ENCODE results near the gene SMIM35.
"Not testable (repeated sequence)": the region's sequence is repeated elsewhere in the genome, so short reads cannot be mapped to it uniquely, and the experiment has no call there.

DNA sequence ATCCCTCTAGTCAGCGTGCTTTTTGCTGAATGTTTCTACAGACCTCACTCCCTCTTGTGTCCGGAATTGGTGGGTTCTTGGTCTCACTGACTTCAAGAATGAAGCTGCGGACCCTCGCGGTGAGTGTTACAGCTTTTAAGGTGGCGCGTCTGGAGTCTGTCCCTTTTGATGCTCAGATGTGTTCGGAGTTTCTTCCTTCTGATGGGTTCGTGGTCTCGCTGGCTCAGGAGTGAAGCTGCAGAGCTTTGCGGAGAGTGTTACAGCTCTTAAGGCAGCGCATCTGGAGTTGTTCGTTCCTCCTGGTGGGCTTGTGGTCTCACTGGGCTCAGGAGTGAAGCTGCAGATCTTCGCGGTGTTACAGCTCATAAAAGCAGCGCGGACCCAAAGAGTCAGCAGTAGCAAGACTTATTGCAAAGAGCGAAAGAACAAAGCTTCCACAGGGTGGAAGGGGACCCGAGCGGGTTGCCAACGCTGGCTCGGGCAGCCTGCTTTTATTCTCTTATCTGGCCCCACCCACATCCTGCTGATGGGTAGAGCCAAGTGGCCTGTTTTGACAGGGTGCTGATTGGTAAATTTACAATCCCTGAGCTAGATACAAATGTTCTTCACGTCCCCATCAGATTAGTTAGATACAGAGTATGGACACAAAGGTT lies 109.0 kb downstream of the SMIM35 start:
- TF ChIP-seq, protein P1, sequence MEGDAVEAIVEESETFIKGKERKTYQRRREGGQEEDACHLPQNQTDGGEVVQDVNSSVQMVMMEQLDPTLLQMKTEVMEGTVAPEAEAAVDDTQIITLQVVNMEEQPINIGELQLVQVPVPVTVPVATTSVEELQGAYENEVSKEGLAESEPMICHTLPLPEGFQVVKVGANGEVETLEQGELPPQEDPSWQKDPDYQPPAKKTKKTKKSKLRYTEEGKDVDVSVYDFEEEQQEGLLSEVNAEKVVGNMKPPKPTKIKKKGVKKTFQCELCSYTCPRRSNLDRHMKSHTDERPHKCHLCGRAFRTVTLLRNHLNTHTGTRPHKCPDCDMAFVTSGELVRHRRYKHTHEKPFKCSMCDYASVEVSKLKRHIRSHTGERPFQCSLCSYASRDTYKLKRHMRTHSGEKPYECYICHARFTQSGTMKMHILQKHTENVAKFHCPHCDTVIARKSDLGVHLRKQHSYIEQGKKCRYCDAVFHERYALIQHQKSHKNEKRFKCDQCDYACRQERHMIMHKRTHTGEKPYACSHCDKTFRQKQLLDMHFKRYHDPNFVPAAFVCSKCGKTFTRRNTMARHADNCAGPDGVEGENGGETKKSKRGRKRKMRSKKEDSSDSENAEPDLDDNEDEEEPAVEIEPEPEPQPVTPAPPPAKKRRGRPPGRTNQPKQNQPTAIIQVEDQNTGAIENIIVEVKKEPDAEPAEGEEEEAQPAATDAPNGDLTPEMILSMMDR (conservative IDR thresholded peaks at IDR 0.05): not testable (repeated sequence)
- not testable (repeated sequence) for TF ChIP-seq EZH2 (IDR thresholded peaks at IDR 0.05; ENCODE audit: low read depth)

Measured in PC-9 (cell line).